ENCODE measurements around the gene HLF.

HLF gene
- 2.3 to 10.2 (median 4.1) reads per million in 3 experiments for total RNA-seq

DNA sequence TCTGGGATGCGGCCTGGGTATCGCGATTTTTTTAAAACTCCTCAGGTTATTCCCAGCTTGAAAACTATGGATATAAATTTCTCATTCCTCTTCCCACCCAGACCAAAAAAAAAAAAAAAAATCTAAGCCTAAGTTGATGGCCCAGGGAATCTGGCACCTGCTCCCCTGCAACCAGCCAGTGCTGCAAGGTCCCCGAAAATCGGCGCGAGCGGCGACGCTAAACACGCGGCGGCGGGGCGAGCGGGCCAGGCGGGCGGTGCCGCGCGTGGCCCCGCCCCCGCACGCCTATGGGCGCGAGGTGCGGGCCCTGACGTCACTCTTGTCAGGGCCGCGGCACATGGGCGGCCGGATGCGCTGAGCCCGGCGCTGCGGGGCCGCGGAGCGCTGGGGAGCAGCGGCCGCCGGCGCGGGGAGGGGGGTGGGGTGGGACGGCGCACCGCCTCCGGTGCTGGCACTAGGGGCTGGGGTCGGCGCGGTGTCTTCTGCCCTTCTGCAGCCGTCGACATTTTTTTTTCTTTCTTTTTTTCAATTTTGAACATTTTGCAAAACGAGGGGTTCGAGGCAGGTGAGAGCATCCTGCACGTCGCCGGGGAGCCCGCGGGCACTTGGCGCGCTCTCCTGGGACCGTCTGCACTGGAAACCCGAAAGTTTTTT, at the start of gene HLF:
TSS of gene HLF (plus strand) at position 316 of the 654 bp plus-strand sequence. CDS start 525 bp downstream, outside the sequence.
- DNase-seq, result peak; percentile 80

- DNase-seq, result no peak
Measured at GRCh38 chr17:55215711-55216110, 49.0 kb upstream of the HLF start.

DNA sequence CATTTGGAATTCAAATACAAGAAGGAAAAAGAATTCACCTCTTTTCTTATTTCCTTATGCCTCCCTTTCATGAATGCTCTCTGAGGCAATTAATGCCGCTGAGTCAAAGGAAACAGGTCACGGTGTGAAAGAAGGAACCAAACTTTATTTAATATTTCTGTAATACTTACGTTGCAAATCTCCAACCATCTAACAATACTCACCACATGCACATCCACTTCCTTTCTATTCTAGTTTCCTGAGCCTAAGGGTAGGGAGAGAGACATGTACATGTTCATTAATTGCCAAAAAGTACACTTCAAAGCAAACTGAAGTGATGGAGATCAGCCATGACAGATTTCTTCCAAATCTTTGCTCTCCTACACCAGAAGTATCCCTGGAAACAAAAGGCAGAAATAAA, 47.9 kb upstream of the HLF start:
- no peak for DNase-seq

DNA sequence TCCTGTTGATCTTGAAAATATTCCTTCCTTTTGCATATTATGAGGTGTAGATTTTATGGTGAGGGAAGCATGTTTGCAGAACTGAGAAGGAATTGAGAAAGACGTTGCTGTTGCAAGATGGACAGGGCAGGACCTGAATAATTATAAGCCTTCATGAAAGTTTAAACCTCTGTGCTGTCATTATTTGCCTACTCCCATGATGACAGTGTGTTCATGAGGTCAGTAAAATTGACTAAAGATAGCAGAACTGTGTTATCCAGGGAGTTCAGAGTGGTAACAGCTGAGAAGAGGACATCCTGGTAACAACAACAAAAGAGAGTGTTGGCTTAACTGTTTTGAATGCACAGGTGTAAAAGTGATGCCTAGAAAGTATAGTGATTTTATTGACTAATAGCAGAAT, 45.3 kb upstream of the HLF start:
- DNase-seq, result no peak

DNA sequence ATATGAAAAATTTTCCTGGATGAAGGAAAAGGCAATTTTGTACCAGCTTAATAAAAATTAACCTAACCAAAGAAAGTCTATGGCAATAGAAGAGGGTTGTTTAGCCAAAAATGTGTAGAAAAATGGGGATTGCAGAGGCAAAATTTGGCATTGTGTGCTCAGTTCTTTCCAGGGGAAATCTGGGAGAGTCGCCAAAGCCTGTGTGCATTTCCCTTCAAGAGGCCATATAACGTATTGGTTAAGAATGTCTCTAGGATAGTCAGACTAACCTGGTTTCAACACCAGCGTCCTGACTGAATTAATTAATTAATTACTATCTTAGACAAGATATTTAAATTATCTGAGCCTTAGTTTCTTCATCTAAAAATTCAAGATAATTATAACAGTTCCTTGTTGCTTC, 44.8 kb upstream of the HLF start:
- DNase-seq, result no peak

DNA sequence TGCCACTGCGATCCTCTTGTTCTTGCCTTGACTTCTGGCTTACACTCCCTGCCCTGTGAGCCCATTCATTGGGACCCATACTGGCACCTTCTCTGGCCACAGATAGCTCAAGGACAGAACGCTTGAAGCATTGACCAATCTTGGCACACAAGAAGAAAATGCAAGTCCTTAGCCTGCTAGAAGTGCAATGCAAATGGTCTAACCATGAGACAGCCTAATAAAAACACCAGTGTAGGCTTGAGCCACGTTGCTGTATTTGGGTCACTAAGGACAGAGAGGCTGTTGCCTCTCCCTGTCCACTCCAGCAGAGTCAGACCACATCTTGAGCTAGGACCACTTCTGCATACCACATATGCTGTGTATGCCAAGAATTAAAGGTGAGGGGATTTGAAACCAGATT, 41.2 kb upstream of the HLF start:
- no peak for DNase-seq

- no peak for DNase-seq
Measured at GRCh38 chr17:55224746-55225145, 40.0 kb upstream of the HLF start.

GRCh38 chr17:55225237-55225636, 39.5 kb upstream of the HLF start:
- no peak for DNase-seq

- DNase-seq, result no peak
Measured at GRCh38 chr17:55228683-55229192, 36.0 kb upstream of the HLF start.

GRCh38 chr17:55229276-55229675, 35.5 kb upstream of the HLF start:
- DNase-seq, result no peak

GRCh38 chr17:55230716-55231115, 34.0 kb upstream of the HLF start:
- no peak for DNase-seq

- DNase-seq, result no peak
Measured at GRCh38 chr17:55233840-55234239, 30.9 kb upstream of the HLF start.

DNA sequence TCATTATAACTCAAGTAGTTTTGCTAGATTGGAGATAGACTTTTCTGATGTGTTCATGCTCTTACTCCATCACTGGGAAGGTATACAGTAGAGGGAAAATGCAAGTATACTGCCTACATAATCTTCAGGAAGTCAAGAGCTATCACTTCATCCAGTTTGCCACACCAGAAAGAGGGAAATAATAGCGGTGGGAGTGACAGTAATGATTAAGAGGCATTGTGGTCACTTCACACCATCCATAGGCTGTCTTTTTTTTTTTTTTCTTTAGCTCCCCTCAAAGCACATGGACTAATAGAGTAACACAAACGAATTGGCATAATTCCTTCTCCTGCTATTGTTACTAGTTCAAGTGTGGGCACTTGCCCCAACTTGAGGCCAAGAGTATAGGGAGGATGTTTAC, 28.4 kb upstream of the HLF start:
- DNase-seq, result no peak

GRCh38 chr17:55237268-55237667, 27.5 kb upstream of the HLF start:
- DNase-seq, result peak; percentile 39

DNA sequence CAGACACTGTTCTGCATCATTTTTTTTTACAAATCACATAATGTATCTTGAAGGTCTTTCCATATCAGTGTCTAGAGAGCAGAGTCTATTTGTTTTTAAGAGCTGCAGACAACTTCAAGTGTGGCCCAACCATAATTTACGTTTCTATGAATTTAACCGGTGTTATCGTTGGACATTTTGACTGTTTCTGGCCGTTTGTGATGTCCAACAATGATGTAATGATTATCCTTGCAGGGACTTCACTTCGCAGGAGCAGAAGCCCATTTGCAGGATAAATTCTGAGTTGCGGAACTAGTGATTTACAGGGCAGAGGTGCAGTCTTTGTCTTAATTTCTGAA, 26.9 kb upstream of the HLF start:
- no peak for DNase-seq

DNA sequence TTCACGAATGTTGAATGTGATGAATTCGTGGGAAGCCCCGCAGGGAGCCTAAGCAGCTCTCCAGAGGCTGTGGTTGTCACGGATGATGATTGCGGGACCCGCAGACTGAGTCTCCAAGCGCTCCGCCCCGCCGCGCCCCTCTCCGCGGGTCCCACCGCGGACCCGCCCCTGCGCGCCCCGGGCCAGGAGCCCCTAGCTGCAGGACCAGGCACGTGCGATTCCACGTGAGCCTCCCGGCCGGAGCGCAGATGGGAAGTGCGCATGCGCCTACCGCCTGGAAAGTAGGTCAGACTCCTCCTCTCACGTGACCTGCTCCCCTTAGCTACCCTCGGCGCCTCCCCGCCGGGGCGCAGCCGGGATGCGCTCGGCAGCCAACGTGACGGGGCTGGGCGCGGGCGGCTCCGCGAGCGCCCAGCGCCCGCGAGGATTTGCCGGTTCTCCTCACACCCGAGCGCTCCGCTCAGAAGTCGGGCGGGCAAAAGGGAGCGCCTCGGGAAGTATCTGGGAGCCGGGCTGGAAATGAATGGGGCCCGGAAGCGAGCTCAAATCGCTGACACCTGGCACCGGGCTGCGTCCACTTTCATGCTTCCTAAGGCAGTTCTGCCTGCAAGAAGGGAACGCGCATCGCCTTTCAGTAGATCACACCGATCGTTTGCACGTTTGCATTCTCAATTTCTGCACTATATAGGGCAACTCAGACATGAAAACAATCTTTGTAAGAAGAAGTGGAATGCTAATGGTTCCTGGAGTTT, 26.4 kb upstream of the HLF start:
- DNase-seq, result peak; percentile 89

- no peak for DNase-seq
Measured at GRCh38 chr17:55238931-55239297, 25.8 kb upstream of the HLF start.

- no peak for DNase-seq
Measured at GRCh38 chr17:55241097-55241496, 23.7 kb upstream of the HLF start.

- no peak for DNase-seq
Measured at GRCh38 chr17:55242476-55242875, 22.3 kb upstream of the HLF start.

DNA sequence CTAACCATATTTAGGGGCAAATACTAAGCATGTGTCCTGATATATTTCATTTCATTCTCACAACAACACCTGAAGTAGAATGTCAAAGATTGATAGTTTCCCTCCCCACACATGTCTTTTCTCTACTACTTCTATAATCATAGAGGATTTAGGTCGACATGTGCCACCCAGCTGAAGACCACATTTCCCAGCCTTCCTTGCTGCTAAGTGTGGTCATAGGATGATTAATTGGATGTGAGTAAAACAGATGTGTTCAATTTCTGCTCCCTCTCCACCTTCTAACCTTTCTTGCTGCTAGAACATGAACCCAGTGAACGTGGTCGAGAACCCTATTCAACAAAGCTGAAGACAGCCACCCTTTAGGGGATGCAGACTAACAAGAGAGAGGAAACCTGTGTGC, 18.8 kb upstream of the HLF start:
- DNase-seq, result no peak

DNA sequence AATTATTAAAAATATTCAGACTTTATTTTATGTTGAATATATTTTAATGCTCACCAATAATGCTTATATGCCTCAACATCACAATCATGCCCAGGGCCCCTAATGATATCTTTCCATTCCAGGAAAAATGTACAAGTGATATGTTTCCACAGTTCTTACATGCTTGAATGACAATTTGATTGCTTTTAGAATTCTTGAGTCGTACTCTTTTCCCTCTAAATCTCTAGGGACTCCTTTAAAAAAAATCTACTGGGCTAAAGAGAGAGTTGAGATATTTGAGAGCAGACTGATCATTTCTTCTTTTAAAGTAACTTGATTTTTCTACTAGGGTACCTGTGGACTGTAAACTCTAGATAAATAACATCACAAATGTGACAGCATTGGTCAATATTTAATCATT, 18.2 kb upstream of the HLF start:
- no peak for DNase-seq

GRCh38 chr17:55248077-55248476, 16.7 kb upstream of the HLF start:
- no peak for DNase-seq

GRCh38 chr17:55249861-55250260, 14.9 kb upstream of the HLF start:
- no peak for DNase-seq

- no peak for DNase-seq
Measured at GRCh38 chr17:55254375-55254774, 10.4 kb upstream of the HLF start.
